ENCODE measurements around the gene KRR1. TPM values are rescaled to one million over a fixed set of nuclear protein-coding genes. Genes with fewer than 3 reads are reported as not detected.
"Not testable (repeated sequence)": the region's sequence is repeated elsewhere in the genome, so short reads cannot be mapped to it uniquely, and the experiment has no call there.

KRR1 gene
- total RNA-seq, 1 donor from 2014 or later = 37.5 TPM

DNA sequence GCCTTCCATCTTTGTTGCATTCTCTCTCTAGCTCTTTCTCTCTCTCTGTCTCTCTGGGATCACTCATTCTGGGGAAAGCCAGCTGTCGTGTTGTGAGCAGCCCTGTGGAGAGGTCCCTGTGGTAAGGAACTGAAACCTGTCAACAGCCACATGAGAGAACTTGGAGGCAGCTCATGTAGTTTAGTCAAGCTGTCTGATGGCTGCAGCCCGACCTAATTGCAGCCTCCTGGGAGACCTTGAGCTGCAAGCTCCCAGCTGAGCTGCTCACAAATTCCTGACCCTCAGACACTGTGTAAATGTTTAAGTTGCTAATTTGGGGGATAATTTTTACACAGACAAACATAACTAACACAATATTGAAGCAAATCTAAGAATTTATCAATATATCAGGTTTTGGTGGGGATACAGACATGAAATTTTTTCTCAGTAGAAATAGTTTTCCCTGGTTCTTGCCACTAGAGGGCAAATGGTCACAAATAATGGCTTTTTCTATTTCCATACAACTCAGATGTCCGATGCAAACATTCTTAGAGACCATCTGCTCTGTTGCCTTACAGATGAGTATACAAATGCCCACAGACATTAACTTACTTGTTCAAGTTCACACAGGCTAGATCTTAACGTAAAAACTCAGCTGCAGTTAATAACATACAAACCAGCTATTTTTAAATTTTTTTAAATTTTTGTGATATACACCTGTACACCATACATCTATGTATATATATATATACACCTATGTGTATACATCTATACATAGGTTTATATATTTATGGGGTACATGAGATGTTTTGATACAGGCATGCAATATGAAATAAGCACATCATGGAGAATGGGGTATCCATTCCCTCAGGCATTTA lies 15.5 kb upstream of the KRR1 start:
- Mint-ChIP-seq H3K9me3 (ENCODE audit: low read depth) (no peaks in the 10 kb centered on the region), H3K4me3 (ENCODE audit: unreplicated experiment) (no peak overlapping the region), H3K4me1 (ENCODE audit: low read depth) (peaks cover 6% of the 10 kb centered on the region), H3K27me3 (ENCODE audit: low read depth) (no peaks in the 10 kb centered on the region), H3K36me3 (ENCODE audit: low read depth) (peaks cover 3% of the 10 kb centered on the region), H3K27ac (ENCODE audit: unreplicated experiment) (no peak overlapping the region)
- DNase-seq (ENCODE audit: low spot score) = no peak
- TF ChIP-seq, protein P1, sequence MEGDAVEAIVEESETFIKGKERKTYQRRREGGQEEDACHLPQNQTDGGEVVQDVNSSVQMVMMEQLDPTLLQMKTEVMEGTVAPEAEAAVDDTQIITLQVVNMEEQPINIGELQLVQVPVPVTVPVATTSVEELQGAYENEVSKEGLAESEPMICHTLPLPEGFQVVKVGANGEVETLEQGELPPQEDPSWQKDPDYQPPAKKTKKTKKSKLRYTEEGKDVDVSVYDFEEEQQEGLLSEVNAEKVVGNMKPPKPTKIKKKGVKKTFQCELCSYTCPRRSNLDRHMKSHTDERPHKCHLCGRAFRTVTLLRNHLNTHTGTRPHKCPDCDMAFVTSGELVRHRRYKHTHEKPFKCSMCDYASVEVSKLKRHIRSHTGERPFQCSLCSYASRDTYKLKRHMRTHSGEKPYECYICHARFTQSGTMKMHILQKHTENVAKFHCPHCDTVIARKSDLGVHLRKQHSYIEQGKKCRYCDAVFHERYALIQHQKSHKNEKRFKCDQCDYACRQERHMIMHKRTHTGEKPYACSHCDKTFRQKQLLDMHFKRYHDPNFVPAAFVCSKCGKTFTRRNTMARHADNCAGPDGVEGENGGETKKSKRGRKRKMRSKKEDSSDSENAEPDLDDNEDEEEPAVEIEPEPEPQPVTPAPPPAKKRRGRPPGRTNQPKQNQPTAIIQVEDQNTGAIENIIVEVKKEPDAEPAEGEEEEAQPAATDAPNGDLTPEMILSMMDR (IDR thresholded peaks at IDR 0.05) = peak; percentile 95

DNA sequence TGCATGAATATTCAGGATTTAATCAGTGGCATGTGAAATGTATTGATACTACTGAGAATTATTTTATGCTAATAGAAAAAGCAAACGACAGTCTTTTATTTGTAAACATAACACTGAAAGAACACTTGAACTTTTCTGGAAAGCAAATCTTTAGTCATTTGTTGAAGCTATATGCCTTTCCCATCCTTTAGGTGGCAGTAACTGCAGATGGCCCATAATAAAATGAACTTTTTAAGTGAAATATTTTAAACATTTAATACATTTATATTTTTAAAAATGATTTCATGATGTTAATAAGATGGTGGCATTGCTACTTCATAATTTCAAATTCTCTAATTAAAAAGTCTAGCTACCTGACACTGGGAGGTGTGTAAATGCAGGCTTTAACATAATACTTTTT lies 13.9 kb upstream of the KRR1 start:
- Mint-ChIP-seq H3K4me1 (ENCODE audit: low read depth) (peaks cover 6% of the 10 kb centered on the region), H3K9me3 (ENCODE audit: low read depth) (peaks cover 7% of the 10 kb centered on the region), H3K36me3 (ENCODE audit: low read depth) (peaks cover 6% of the 10 kb centered on the region), H3K27ac (ENCODE audit: unreplicated experiment) (no peak overlapping the region), H3K27me3 (ENCODE audit: low read depth) (no peaks in the 10 kb centered on the region), H3K4me3 (ENCODE audit: unreplicated experiment) (no peak overlapping the region)
- DNase-seq (ENCODE audit: low spot score) = no peak
- TF ChIP-seq, protein P1 (IDR thresholded peaks at IDR 0.05) = peak; percentile 81

DNA sequence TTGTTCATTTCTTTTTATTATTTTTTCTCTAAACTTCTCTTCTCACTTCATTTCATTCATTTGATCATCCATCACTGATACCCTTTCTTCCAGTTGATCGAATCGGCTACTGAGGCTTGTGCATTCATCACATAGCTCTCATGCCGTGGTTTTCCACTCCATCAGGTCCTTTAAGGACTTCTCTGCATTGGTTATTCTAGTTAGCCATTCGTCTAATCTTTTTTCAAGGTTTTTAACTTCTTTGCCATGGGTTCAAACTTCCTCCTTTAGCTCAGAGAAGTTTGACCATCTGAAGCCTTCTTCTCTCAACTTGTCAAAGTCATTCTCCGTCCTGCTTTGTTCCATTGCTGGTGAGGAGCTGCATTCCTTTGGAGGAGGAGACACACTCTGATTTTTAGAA lies 10.7 kb upstream of the KRR1 start:
- H3K4me1 Mint-ChIP-seq (ENCODE audit: low read depth); H3K27me3 Mint-ChIP-seq (ENCODE audit: low read depth); H3K4me3 Mint-ChIP-seq (ENCODE audit: unreplicated experiment); DNase-seq (ENCODE audit: low spot score); H3K27ac Mint-ChIP-seq (ENCODE audit: unreplicated experiment); H3K36me3 Mint-ChIP-seq (ENCODE audit: low read depth): not testable (repeated sequence)
- H3K9me3 Mint-ChIP-seq (ENCODE audit: low read depth) = peaks cover 12% of the 10 kb centered on the region

DNA sequence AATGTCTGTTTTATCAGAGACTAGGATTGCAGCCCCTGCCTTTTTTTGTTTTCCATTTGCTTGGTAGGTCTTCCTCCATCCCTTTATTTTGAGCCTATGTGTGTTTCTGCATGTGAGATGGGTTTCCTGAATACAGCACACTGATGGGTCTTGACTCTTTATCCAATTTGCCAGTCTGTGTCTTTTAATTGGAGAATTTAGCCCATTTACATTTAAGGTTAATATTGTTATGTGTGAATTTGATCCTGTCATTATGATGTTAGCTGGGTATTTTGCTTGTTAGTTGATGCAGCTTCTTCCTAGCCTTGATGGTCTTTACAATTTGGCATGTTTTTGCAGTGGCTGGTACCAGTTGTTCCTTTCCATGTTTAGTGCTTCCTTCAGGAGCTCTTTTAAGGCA lies 9.8 kb upstream of the KRR1 start:
- not testable (repeated sequence) for H3K36me3 Mint-ChIP-seq (ENCODE audit: low read depth); H3K27me3 Mint-ChIP-seq (ENCODE audit: low read depth)

DNA sequence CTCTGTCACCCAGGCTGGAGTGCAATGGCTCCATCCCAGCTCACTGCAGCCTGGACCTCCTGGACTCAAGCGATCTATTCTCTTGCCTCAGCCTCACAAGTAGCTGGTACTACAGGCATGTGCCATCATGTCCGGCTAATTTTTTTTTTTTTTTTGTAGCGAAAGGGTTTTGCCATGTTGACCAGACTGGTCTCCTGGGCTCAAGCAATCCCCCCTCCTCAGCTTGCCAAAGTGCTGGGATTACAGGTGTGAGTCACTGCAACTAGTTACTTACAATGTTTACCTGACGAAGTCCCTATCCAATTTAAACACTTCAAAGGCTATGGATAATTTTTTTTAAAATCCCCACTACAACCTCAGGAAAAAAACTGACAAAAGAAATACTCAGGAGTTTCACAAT lies 1.8 kb downstream of the KRR1 start:
- no peak overlapping the region for H3K4me3 Mint-ChIP-seq (ENCODE audit: unreplicated experiment)
- TF ChIP-seq, protein P1 (IDR thresholded peaks at IDR 0.05) = no peak
- no peaks in the 10 kb centered on the region for H3K27me3 Mint-ChIP-seq (ENCODE audit: low read depth)
- H3K36me3 Mint-ChIP-seq (ENCODE audit: low read depth) = peaks cover 2% of the 10 kb centered on the region
- H3K9me3 Mint-ChIP-seq (ENCODE audit: low read depth) = peaks cover 2% of the 10 kb centered on the region
- H3K27ac Mint-ChIP-seq (ENCODE audit: unreplicated experiment) = peak overlapping the region; percentile 17
- no peak for DNase-seq (ENCODE audit: low spot score)
- H3K4me1 Mint-ChIP-seq (ENCODE audit: low read depth) = peaks cover 33% of the 10 kb centered on the region

More for the DNA sequence above, 9.8 kb upstream of the KRR1 start:
- H3K4me1 Mint-ChIP-seq (ENCODE audit: low read depth); DNase-seq (ENCODE audit: low spot score); H3K4me3 Mint-ChIP-seq (ENCODE audit: unreplicated experiment); H3K27ac Mint-ChIP-seq (ENCODE audit: unreplicated experiment): not testable (repeated sequence)
- peaks cover 12% of the 10 kb centered on the region for H3K9me3 Mint-ChIP-seq (ENCODE audit: low read depth)

DNA sequence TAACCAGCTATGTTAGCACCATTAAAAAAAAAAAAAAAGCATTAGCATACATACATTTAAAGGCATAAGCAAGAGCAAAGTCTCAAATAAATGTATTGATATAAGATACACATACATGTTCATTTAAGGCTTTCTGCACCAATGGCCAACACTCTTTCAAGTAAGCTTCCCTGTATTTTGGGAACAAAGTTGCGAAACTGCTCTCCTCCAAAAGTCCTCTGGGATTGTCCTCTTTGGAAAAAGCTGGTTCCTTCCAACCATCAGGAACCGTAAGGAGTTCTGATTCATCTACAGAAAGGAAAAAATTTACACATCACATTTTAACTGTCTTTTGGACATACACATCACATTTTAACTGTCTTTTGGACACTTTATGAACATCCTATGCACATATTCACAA lies 3.2 kb downstream of the KRR1 start:
- no peak for DNase-seq (ENCODE audit: low spot score)
- H3K4me3 Mint-ChIP-seq (ENCODE audit: unreplicated experiment) = no peak overlapping the region
- TF ChIP-seq, protein P1 (IDR thresholded peaks at IDR 0.05) = no peak
- H3K9me3 Mint-ChIP-seq (ENCODE audit: low read depth) = peaks cover 2% of the 10 kb centered on the region
- H3K27ac Mint-ChIP-seq (ENCODE audit: unreplicated experiment) = peak overlapping the region; percentile 37
- H3K36me3 Mint-ChIP-seq (ENCODE audit: low read depth) = peaks cover 5% of the 10 kb centered on the region
- H3K4me1 Mint-ChIP-seq (ENCODE audit: low read depth) = peaks cover 39% of the 10 kb centered on the region
- no peaks in the 10 kb centered on the region for H3K27me3 Mint-ChIP-seq (ENCODE audit: low read depth)
